Measurements from ENCODE around the gene LYPD3. TPM values are rescaled to one million over a fixed set of nuclear protein-coding genes. Genes with fewer than 3 reads are reported as not detected.

The LYPD3 gene
- polyA plus RNA-seq, 1 donor (not counting 4 experiments of a cell fraction or from before 2014, with no cell fraction given), result 163 TPM

DNA sequence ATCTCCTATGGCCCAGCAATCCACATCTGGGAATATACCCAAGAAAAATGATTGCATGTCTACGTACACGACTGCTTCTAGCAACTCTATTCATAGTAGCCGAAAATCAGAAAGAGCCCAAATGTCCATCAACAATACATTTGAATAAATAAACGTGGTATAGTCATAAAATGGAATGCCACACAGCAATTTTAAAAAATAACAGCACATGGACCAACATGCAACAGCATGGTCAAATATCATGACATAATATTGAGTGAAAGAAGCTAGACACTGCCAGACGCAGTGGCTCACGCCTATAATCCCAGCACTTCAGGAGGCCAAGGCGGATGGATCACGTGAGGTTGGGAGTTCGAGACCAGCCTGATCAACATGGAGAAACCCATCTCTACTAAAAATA, 34.4 kb downstream of the LYPD3 start:
- Histone ChIP-seq H4K20me1 (ENCODE audit: control insufficient read depth, extremely low read depth, insufficient read depth, low read length) (no peaks in the 10 kb centered on the region), H3K4me2 (ENCODE audit: control insufficient read depth, extremely low read depth, insufficient read depth, low read depth, low read length) (peak overlapping the region; percentile 30), H3K4me1 (ENCODE audit: control insufficient read depth, extremely low read depth, insufficient read depth, low read length) (peaks cover 2% of the 10 kb centered on the region), H3K27ac (ENCODE audit: control insufficient read depth, insufficient read depth, low read length) (peak overlapping the region; percentile 59), H3K36me3 (ENCODE audit: control insufficient read depth in 2 of 2, extremely low read depth in 1 of 2, insufficient read depth in 2 of 2, low read length in 2 of 2) (no peaks in the 10 kb centered on the region), H3K4me3 (ENCODE audit: control insufficient read depth in 2 of 3, extremely low read depth in 1 of 3, insufficient read depth in 2 of 3, low read depth in 1 of 3, low read length in 3 of 3) (no peak overlapping the region), H3K79me2 (ENCODE audit: control insufficient read depth, insufficient read depth, low read length) (no peaks in the 10 kb centered on the region), H3K27me3 (ENCODE audit: control insufficient read depth, extremely low read depth, insufficient read depth, low read length) (no peaks in the 10 kb centered on the region), H3K9ac (ENCODE audit: control insufficient read depth, extremely low read depth, insufficient read depth, low read length) (peak overlapping the region; percentile 34), H3K9me3 (ENCODE audit: control insufficient read depth, low read depth, low read length) (no peaks in the 10 kb centered on the region), H2AFZ (ENCODE audit: control insufficient read depth, low read length) (no peak overlapping the region), H3K9me1 (ENCODE audit: control insufficient read depth, extremely low read depth, insufficient read depth, low read length) (no peaks in the 10 kb centered on the region)
- TF ChIP-seq, protein P1, sequence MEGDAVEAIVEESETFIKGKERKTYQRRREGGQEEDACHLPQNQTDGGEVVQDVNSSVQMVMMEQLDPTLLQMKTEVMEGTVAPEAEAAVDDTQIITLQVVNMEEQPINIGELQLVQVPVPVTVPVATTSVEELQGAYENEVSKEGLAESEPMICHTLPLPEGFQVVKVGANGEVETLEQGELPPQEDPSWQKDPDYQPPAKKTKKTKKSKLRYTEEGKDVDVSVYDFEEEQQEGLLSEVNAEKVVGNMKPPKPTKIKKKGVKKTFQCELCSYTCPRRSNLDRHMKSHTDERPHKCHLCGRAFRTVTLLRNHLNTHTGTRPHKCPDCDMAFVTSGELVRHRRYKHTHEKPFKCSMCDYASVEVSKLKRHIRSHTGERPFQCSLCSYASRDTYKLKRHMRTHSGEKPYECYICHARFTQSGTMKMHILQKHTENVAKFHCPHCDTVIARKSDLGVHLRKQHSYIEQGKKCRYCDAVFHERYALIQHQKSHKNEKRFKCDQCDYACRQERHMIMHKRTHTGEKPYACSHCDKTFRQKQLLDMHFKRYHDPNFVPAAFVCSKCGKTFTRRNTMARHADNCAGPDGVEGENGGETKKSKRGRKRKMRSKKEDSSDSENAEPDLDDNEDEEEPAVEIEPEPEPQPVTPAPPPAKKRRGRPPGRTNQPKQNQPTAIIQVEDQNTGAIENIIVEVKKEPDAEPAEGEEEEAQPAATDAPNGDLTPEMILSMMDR (optimal IDR thresholded peaks at IDR 0.05 in 1 of 3, IDR thresholded peaks at IDR 0.05 in 1 of 3, conservative IDR thresholded peaks at IDR 0.05 in 1 of 3; ENCODE audit: extremely low read depth in 1 of 3, insufficient read depth in 2 of 3, low read length in 3 of 3), result no peak
- TF ChIP-seq EZH2 (IDR thresholded peaks at IDR 0.05; ENCODE audit: low read length), result no peak
- FAIRE-seq (peak; percentile 95), DNase-seq (ENCODE audit: low read depth, low spot score) (no peak)
- dilution Hi-C loops (cut with MboI; ENCODE audit: extremely low pct_ligation_motif_present, low sequenced_read_pairs), result no loop called here

- Histone ChIP-seq H3K4me1 (ENCODE audit: control insufficient read depth, extremely low read depth, insufficient read depth, low read length) (peaks cover 2% of the 10 kb centered on the region), H3K27ac (ENCODE audit: control insufficient read depth, insufficient read depth, low read length) (peak overlapping the region; percentile 59), H2AFZ (ENCODE audit: control insufficient read depth, low read length) (no peak overlapping the region), H4K20me1 (ENCODE audit: control insufficient read depth, extremely low read depth, insufficient read depth, low read length) (no peaks in the 10 kb centered on the region), H3K9ac (ENCODE audit: control insufficient read depth, extremely low read depth, insufficient read depth, low read length) (peak overlapping the region; percentile 34), H3K9me1 (ENCODE audit: control insufficient read depth, extremely low read depth, insufficient read depth, low read length) (no peaks in the 10 kb centered on the region), H3K9me3 (ENCODE audit: control insufficient read depth, low read depth, low read length) (no peaks in the 10 kb centered on the region), H3K4me2 (ENCODE audit: control insufficient read depth, extremely low read depth, insufficient read depth, low read depth, low read length) (peak overlapping the region; percentile 30), H3K4me3 (ENCODE audit: control insufficient read depth in 2 of 3, extremely low read depth in 1 of 3, insufficient read depth in 2 of 3, low read depth in 1 of 3, low read length in 3 of 3) (no peak overlapping the region), H3K79me2 (ENCODE audit: control insufficient read depth, insufficient read depth, low read length) (no peaks in the 10 kb centered on the region), H3K36me3 (ENCODE audit: control insufficient read depth in 2 of 2, extremely low read depth in 1 of 2, insufficient read depth in 2 of 2, low read length in 2 of 2) (no peaks in the 10 kb centered on the region), H3K27me3 (ENCODE audit: control insufficient read depth, extremely low read depth, insufficient read depth, low read length) (no peaks in the 10 kb centered on the region)
- TF ChIP-seq, protein P1 (optimal IDR thresholded peaks at IDR 0.05 in 1 of 3, IDR thresholded peaks at IDR 0.05 in 1 of 3, conservative IDR thresholded peaks at IDR 0.05 in 1 of 3; ENCODE audit: extremely low read depth in 1 of 3, insufficient read depth in 2 of 3, low read length in 3 of 3), result peak in 1 of 3 experiments; percentile 36
- TF ChIP-seq EZH2 (IDR thresholded peaks at IDR 0.05; ENCODE audit: low read length), result no peak
- dilution Hi-C loops (cut with MboI; ENCODE audit: extremely low pct_ligation_motif_present, low sequenced_read_pairs), result no loop called here
- FAIRE-seq (peak; percentile 9), DNase-seq (ENCODE audit: low read depth, low spot score) (no peak)
Observed at GRCh38 chr19:43430142-43430710, 35.2 kb downstream of the LYPD3 start.

Measured in keratinocyte (primary cell).